H1 (cell line): ENCODE measurements around the gene MACROD2. TPM values are rescaled to one million over a fixed set of nuclear protein-coding genes. Genes with fewer than 3 reads are reported as not detected.

ENCODE experiments used
- CTCF ChIA-PET: fragments of 300-600 bp; sonication (Branson Sonifier 250); formaldehyde crosslinking; loops from one replicate; lab custom pipeline; 2021; ENCODE audit not compliant: partially characterized antibody; lab: Charles Lee
- POLR2A ChIA-PET: fragments of 300-600 bp; sonication (Branson Sonifier 250); formaldehyde crosslinking; loops from one replicate; lab custom pipeline; 2021; ENCODE audit warnings: inconsistent platforms; ENCODE audit not compliant: partially characterized antibody; lab: Charles Lee
- DNase-seq, 2 experiments: peaks; one replicate each; pipeline versions ENCODE4 v3.0.0 to v3.0.0-alpha.2; 2010 to 2022; ENCODE audit warnings: low spot score in 2 of 2, low read depth in 1 of 2, mixed read lengths in 1 of 2
- FAIRE-seq: peaks from 2 replicates; lab custom pipeline; 2011; peaks lifted over from hg19 to GRCh38; lab: Jason Lieb, UNC
- H2AFZ ChIP-seq: 2 replicates; pipeline ENCODE4 v1.8.1; 2012; ENCODE audit warnings: low read length, inconsistent platforms
- H2AK5ac ChIP-seq: 2 replicates; pipeline ENCODE4 v1.6.1; 2013; ENCODE audit warnings: low read depth, low read length
- H2BK120ac ChIP-seq: replicated peaks from 2 replicates; pipeline ENCODE3; 2013; ENCODE audit warnings: low read depth, low read length, inconsistent platforms
- H2BK12ac ChIP-seq: 2 replicates; pipeline ENCODE4 v1.6.1; 2013; ENCODE audit warnings: low read depth, low read length
- H2BK15ac ChIP-seq: 2 replicates; pipeline ENCODE4 v1.6.1; 2013; ENCODE audit warnings: low read length
- H2BK20ac ChIP-seq: 2 replicates; pipeline ENCODE4 v1.6.1; 2013; ENCODE audit warnings: low read length
- H2BK5ac ChIP-seq: 2 replicates; pipeline ENCODE4 v1.6.1; 2013; ENCODE audit warnings: low read depth, low read length
- H3K14ac ChIP-seq: 2 replicates; pipeline ENCODE4 v1.6.1; 2013; ENCODE audit warnings: inconsistent platforms; ENCODE audit not compliant: insufficient read length
- H3K18ac ChIP-seq: 2 replicates; pipeline ENCODE4 v1.6.1; 2013; ENCODE audit warnings: low read length; ENCODE audit errors: extremely low read depth
- H3K23ac ChIP-seq: 2 replicates; pipeline ENCODE4 v1.6.1; 2013; ENCODE audit warnings: inconsistent platforms; ENCODE audit not compliant: insufficient read length
- H3K23me2 ChIP-seq: 2 replicates; pipeline ENCODE4 v1.6.1; 2013; ENCODE audit warnings: low read depth, low read length
- H3K27ac ChIP-seq: 2 replicates; pipeline ENCODE4 v1.6.1; 2011; ENCODE audit warnings: low read depth, low read length, inconsistent platforms
- H3K27me3 ChIP-seq, 4 experiments: replicated peaks in 1 of 4; 1 replicate in 1 of 4; 2 replicates in 3 of 4; pipeline versions ENCODE4 v1.6.1 to v1.8.1; 2011 to 2013; ENCODE audit warnings: low read length in 3 of 4, mild to moderate bottlenecking in 3 of 4, inconsistent platforms in 2 of 4, mixed read lengths in 2 of 4, moderate library complexity in 1 of 4; ENCODE audit not compliant: control insufficient read depth in 3 of 4, insufficient read depth in 3 of 4; ENCODE audit errors: extremely low read depth in 1 of 4
- H3K36me3 ChIP-seq, 4 experiments: 2 replicates each; pipeline versions ENCODE4 v1.6.1 to v1.8.1; 2011 to 2013; ENCODE audit warnings: mild to moderate bottlenecking in 4 of 4, low read length in 3 of 4, moderate library complexity in 2 of 4, control low read depth in 1 of 4, inconsistent platforms in 1 of 4; ENCODE audit not compliant: insufficient read depth in 4 of 4, control insufficient read depth in 2 of 4
- H3K4ac ChIP-seq: replicated peaks from 2 replicates; pipeline ENCODE3; 2013; ENCODE audit warnings: low read length, low read depth, mixed read lengths, inconsistent platforms; ENCODE audit not compliant: insufficient read length
- H3K4me1 ChIP-seq, 4 experiments: replicated peaks in 1 of 4; 1 replicate in 1 of 4; 2 replicates in 3 of 4; pipeline versions ENCODE4 v1.6.1 to v1.8.1; 2011 to 2013; ENCODE audit warnings: low read length in 3 of 4, inconsistent platforms in 2 of 4, mixed read lengths in 1 of 4; ENCODE audit not compliant: insufficient read depth in 4 of 4, control insufficient read depth in 3 of 4
- H3K4me2 ChIP-seq, 2 experiments: 2 replicates each; pipeline versions ENCODE4 v1.6.1 to v1.8.1; 2011 to 2013; ENCODE audit warnings: low read depth in 2 of 2, low read length in 2 of 2, control low read depth in 1 of 2, inconsistent platforms in 1 of 2, mild to moderate bottlenecking in 1 of 2; ENCODE audit not compliant: insufficient read depth in 1 of 2
- H3K4me3 ChIP-seq, 4 experiments: fragments of 200-600, 300-600 bp in 1 of 4; sonication (generic), shearing (Covaris generic), sonication (Bioruptor Twin) in 1 of 4; 2 replicates each; pipeline versions ENCODE4 v1.5.1 to v1.8.1; 2011 to 2016; ENCODE audit warnings: low read length in 4 of 4, low read depth in 3 of 4, control low read depth in 2 of 4, inconsistent platforms in 2 of 4, mild to moderate bottlenecking in 2 of 4, mixed read lengths in 1 of 4, moderate library complexity in 1 of 4; ENCODE audit not compliant: insufficient read depth in 2 of 4; ENCODE audit errors: extremely low read depth in 1 of 4
- H3K56ac ChIP-seq: replicated peaks from 2 replicates; pipeline ENCODE3; 2013; ENCODE audit warnings: low read depth, mild to moderate bottlenecking, mixed read lengths, low read length, inconsistent platforms; ENCODE audit not compliant: insufficient read length
- H3K79me1 ChIP-seq: 2 replicates; pipeline ENCODE4 v1.6.1; 2013; ENCODE audit warnings: low read depth, low read length, control low read depth
- H3K79me2 ChIP-seq, 2 experiments: 2 replicates each; pipeline versions ENCODE4 v1.6.1 to v1.8.1; 2012 to 2013; ENCODE audit warnings: low read length in 2 of 2, mild to moderate bottlenecking in 2 of 2, inconsistent platforms in 1 of 2; ENCODE audit not compliant: insufficient read depth in 2 of 2, control insufficient read depth in 1 of 2
- H3K9ac ChIP-seq, 4 experiments: replicated peaks in 1 of 4; 1 replicate in 1 of 4; 2 replicates in 3 of 4; pipeline versions ENCODE4 v1.6.1 to v1.8.1; 2011 to 2013; ENCODE audit warnings: low read depth in 3 of 4, low read length in 3 of 4, control low read depth in 2 of 4, mild to moderate bottlenecking in 2 of 4, moderate library complexity in 2 of 4, inconsistent platforms in 1 of 4; ENCODE audit errors: extremely low read depth in 1 of 4
- H3K9me3 ChIP-seq, 2 experiments: 2 replicates each; pipeline versions ENCODE4 v1.6.1 to v1.8.1; 2012 to 2013; ENCODE audit warnings: mild to moderate bottlenecking in 2 of 2, moderate library complexity in 2 of 2, control low read depth in 1 of 2, inconsistent platforms in 1 of 2, low read depth in 1 of 2, low read length in 1 of 2, mixed read lengths in 1 of 2; ENCODE audit not compliant: insufficient read depth in 2 of 2
- H4K20me1 ChIP-seq, 2 experiments: replicated peaks in 1 of 2; 2 replicates each; pipeline versions ENCODE3 to v1.8.1; 2011 to 2013; ENCODE audit warnings: inconsistent platforms in 2 of 2, low read length in 2 of 2, mild to moderate bottlenecking in 1 of 2; ENCODE audit not compliant: insufficient read depth in 2 of 2, control insufficient read depth in 1 of 2
- H4K5ac ChIP-seq: 2 replicates; pipeline ENCODE4 v1.6.1; 2013; ENCODE audit warnings: low read length, low read depth, mixed read lengths, inconsistent platforms; ENCODE audit not compliant: insufficient read length
- H4K8ac ChIP-seq: 2 replicates; pipeline ENCODE4 v1.8.0; 2013; ENCODE audit warnings: mild to moderate bottlenecking, moderate library complexity, low read length, inconsistent platforms; ENCODE audit not compliant: insufficient read depth; ENCODE audit errors: extremely low read depth
- H4K91ac ChIP-seq: replicated peaks from 2 replicates; pipeline ENCODE3; 2013; ENCODE audit warnings: low read length, mixed read lengths, inconsistent platforms; ENCODE audit not compliant: insufficient read length
- BACH1 ChIP-seq: IDR thresholded peaks from 2 replicates; pipeline ENCODE4 v1.6.1; 2012; ENCODE audit warnings: low read length, improper control_type of control experiment
- CTCF ChIP-seq, 3 experiments: IDR thresholded peaks; 1 replicate in 2 of 3; 2 replicates in 1 of 3; pipeline versions ENCODE4 v1.5.1 to v1.6.1; 2011; ENCODE audit warnings: low read length in 3 of 3, mild to moderate bottlenecking in 3 of 3, inconsistent platforms in 2 of 3, low read depth in 1 of 3, moderate library complexity in 1 of 3; ENCODE audit not compliant: insufficient read depth in 1 of 3; ENCODE audit errors: control extremely low read depth in 1 of 3
- EGR1 ChIP-seq: IDR thresholded peaks from 2 replicates; pipeline ENCODE4 v1.6.1; 2011; ENCODE audit warnings: low read depth, low read length, borderline replicate concordance
- PHF8 ChIP-seq: fragments of 200-600 bp; sonication (generic); conservative IDR thresholded peaks from 2 replicates; pipeline ENCODE4 v1.7.1; 2012; ENCODE audit warnings: low read depth, mild to moderate bottlenecking, inconsistent platforms, low read length, moderate library complexity
- RBBP5 ChIP-seq: IDR thresholded peaks from 2 replicates; pipeline ENCODE4 v1.7.1; 2012; ENCODE audit warnings: low read depth, mild to moderate bottlenecking, inconsistent platforms, low read length, moderate library complexity, borderline replicate concordance
- SIN3A ChIP-seq, 2 experiments: IDR thresholded peaks in 1 of 2; conservative IDR thresholded peaks in 1 of 2; 2 replicates each; pipeline ENCODE4 v1.6.1; 2011 to 2012; ENCODE audit warnings: low read length in 2 of 2, improper control_type of control experiment in 1 of 2, low read depth in 1 of 2, mild to moderate bottlenecking in 1 of 2
- SIRT6 ChIP-seq: IDR thresholded peaks from one replicate; pipeline ENCODE4 v1.7.1; 2012; ENCODE audit warnings: low read length, inconsistent platforms
- SP2 ChIP-seq: IDR thresholded peaks from 2 replicates; pipeline ENCODE4 v1.6.1; 2012; ENCODE audit warnings: mild to moderate bottlenecking, low read length, inconsistent platforms
- TAF7 ChIP-seq: optimal IDR thresholded peaks from 2 replicates; pipeline ENCODE3; 2011; ENCODE audit warnings: low read depth, mild to moderate bottlenecking, inconsistent platforms, low read length, moderate library complexity, borderline replicate concordance
- TCF12 ChIP-seq: IDR thresholded peaks from 2 replicates; pipeline ENCODE4 v1.6.1; 2011; ENCODE audit warnings: low read depth, mild to moderate bottlenecking, low read length
- USF2 ChIP-seq: IDR thresholded peaks from 2 replicates; pipeline ENCODE4 v1.6.1; 2011; ENCODE audit warnings: low read length, improper control_type of control experiment
- WGBS, 2 experiments: shearing (Covaris generic) in 1 of 2; methylation state at CpG; one replicate each; pipeline versions ENCODE4 v1.1.6 to v1.1.7; 2013 to 2015; ENCODE audit warnings: low lambda C conversion rate in 2 of 2, mixed read lengths in 2 of 2, inconsistent platforms in 1 of 2, low coverage in 1 of 2, missing lambda C conversion rate in 1 of 2; ENCODE audit not compliant: insufficient replicate concordance in 2 of 2, insufficient coverage in 1 of 2, insufficient read length in 1 of 2; ENCODE audit errors: extremely low coverage in 1 of 2, missing lambda C conversion rate in 1 of 2; 5-methylcytosine and 5-hydroxymethylcytosine counted together
- polyA plus RNA-seq, 7 experiments: library from polyadenylated mRNA; depleted of rRNA in 3 of 7; stranded (reverse) in 5 of 7; unstranded in 2 of 7; fragments of >200 nt in 5 of 7; fragments of 200-250 nt in 2 of 7; gene quantifications; 1 replicate in 5 of 7; 2 replicates in 1 of 7; 4 replicates in 1 of 7; pipeline versions ENCODE4 v1.2.1 to v1.2.3, GENCODE V29; 2011 to 2013; ENCODE audit warnings: missing spikeins in 2 of 7, mixed read lengths in 2 of 7
- total RNA-seq: library from RNA; stranded (reverse); fragmentation: NEBNext Ultra II Directional; extraction: Animal tissue kit (Norgen Biotek cat#: 25700); gene quantifications from 2 replicates; pipeline ENCODE4 v1.2.1, GENCODE V29; 2021

Gene MACROD2
- total and polyA plus RNA-seq, 2 of the 8 experiments (the other 6 are each of a cell fraction or from before 2014, with no cell fraction given) = 0.70 to 3.9 TPM

DNA sequence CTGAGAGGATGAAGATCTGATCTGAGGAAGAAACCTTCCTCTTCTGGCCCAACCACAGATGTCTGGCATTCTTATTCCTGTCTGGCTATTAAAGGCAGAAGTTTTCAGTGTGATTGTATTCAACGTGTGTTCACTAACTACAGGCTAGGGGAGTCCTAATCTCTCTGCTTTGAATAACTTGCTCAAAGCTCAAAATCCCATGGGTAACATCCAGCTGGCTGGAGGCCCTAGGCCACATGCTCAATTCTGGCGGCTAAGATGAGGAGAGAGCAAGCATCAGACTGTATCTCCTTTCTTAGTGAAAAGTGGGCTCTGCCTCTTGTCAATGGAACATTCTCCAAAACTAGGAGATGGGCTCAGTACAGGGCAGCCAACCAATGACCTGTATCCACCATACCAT lies 2099.9 kb downstream of the MACROD2 start:
- H2AFZ ChIP-seq = no peak overlapping the region
- H2BK12ac ChIP-seq = no peak overlapping the region
- no peak overlapping the region for H3K56ac ChIP-seq
- no peak overlapping the region for H4K8ac ChIP-seq
- H3K79me1 ChIP-seq = no peaks in the 10 kb centered on the region
- no peak overlapping the region for H4K5ac ChIP-seq
- POLR2A ChIA-PET = no interaction called here
- DNase-seq (no peak), FAIRE-seq (no peak)
- CTCF ChIA-PET = no interaction called here
- WGBS, 2 experiments = 97% methylated on average over 2 of the region's 2 CpGs; no CpG with 5 or more reads in 1 of the 2 experiments
- H2BK15ac ChIP-seq = no peak overlapping the region
- no peak overlapping the region for H4K91ac ChIP-seq
- H3K23ac ChIP-seq = no peak overlapping the region
- no peak overlapping the region for H3K4me3 ChIP-seq
- no peak overlapping the region for H3K4ac ChIP-seq
- no peak overlapping the region for H3K18ac ChIP-seq
- no peak overlapping the region for H2BK5ac ChIP-seq
- no peaks in the 10 kb centered on the region for H4K20me1 ChIP-seq
- H3K4me1 ChIP-seq = no peaks in the 10 kb centered on the region
- H3K23me2 ChIP-seq = no peaks in the 10 kb centered on the region
- H3K36me3 ChIP-seq = no peaks in the 10 kb centered on the region
- 0 out of 4 replicates have a peak, but pooled peaks cover 0 to 5% of the 10 kb centered on the region in 2 experiments for H3K9me3 ChIP-seq
- no peaks in the 10 kb centered on the region for H3K79me2 ChIP-seq
- H3K9ac ChIP-seq = no peak overlapping the region
- no peak overlapping the region for H2BK20ac ChIP-seq
- no peak overlapping the region for H2BK120ac ChIP-seq
- H3K14ac ChIP-seq = no peak overlapping the region
- no peaks in the 10 kb centered on the region for H3K27me3 ChIP-seq
- no peak overlapping the region for H3K4me2 ChIP-seq
- no peak overlapping the region for H3K27ac ChIP-seq
- H2AK5ac ChIP-seq = no peak overlapping the region
- TF ChIP-seq CTCF (IDR thresholded peaks at IDR 0.05; ENCODE audit: control extremely low read depth in 1 of 3, insufficient read depth in 1 of 3, low read depth in 1 of 3, low read length in 3 of 3) = no peak
- no peak for TF ChIP-seq PHF8
- no peak for TF ChIP-seq TAF7
- no peak for TF ChIP-seq USF2
- TF ChIP-seq EGR1 = no peak
- no peak for TF ChIP-seq BACH1
- TF ChIP-seq SIRT6 = no peak
- no peak for TF ChIP-seq SP2
- no peak for TF ChIP-seq SIN3A (conservative IDR thresholded peaks at IDR 0.05 in 1 of 2, IDR thresholded peaks at IDR 0.05 in 1 of 2; ENCODE audit: low read depth in 1 of 2, low read length in 2 of 2)
- no peak for TF ChIP-seq RBBP5
- TF ChIP-seq TCF12 = no peak
